ENCODE results near the gene CNTFR. TPM values are rescaled to one million over a fixed set of nuclear protein-coding genes. Genes with fewer than 3 reads are reported as not detected.
"Not testable (repeated sequence)": the region's sequence is repeated elsewhere in the genome, so short reads cannot be mapped to it uniquely, and the experiment has no call there.

CNTFR gene
- total RNA-seq, 1 donor, result not detected

DNA sequence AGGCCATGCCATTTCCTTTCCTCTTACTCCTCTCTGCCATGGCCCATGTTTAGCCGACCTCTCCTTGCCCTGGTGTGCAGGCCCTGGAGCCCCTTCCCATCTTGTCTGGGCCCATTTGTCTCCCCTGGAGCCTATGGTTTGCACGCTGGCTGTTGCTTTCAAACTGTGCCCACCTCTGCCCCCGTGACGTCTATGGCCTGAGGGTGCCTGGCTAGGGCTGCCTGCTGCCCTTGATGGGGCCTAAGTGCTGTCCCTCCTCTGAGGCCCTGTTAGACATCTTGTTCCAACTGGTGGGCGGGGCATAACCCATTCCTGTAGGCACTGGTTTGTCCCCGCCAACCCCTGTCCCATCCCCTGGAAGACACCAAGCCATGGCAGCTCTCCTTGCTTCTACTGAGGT lies 44.0 kb downstream of the CNTFR start:
- TF ChIP-seq, protein P1, sequence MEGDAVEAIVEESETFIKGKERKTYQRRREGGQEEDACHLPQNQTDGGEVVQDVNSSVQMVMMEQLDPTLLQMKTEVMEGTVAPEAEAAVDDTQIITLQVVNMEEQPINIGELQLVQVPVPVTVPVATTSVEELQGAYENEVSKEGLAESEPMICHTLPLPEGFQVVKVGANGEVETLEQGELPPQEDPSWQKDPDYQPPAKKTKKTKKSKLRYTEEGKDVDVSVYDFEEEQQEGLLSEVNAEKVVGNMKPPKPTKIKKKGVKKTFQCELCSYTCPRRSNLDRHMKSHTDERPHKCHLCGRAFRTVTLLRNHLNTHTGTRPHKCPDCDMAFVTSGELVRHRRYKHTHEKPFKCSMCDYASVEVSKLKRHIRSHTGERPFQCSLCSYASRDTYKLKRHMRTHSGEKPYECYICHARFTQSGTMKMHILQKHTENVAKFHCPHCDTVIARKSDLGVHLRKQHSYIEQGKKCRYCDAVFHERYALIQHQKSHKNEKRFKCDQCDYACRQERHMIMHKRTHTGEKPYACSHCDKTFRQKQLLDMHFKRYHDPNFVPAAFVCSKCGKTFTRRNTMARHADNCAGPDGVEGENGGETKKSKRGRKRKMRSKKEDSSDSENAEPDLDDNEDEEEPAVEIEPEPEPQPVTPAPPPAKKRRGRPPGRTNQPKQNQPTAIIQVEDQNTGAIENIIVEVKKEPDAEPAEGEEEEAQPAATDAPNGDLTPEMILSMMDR (IDR thresholded peaks at IDR 0.05; ENCODE audit: insufficient read depth, low read depth, low read length), result no peak
- no peak overlapping the region for H3K4me3 ChIP-seq (ENCODE audit: low read depth, low read length)
- no peak for DNase-seq (ENCODE audit: low read depth)

DNA sequence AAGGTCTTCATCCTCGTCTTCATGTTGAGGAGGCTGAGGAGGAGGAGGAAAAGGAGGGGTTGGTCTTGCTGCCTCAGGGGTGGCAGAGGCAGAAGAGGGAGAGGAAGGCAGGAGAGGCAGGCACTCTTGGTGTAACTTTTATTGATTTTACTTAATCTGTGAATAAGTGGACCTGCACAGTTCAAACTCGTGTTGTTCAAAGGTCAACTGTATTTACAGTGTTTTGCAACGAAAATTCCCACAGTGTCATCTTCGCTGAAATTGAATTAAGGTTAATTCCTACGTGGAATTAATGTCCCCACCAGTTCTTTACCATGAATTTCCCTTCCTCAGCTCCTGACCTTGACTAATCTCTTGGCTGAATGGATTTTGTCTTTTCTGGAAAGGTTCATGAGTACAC lies 45.5 kb downstream of the CNTFR start:
- no peak for DNase-seq (ENCODE audit: low read depth)
- TF ChIP-seq, protein P1 (IDR thresholded peaks at IDR 0.05; ENCODE audit: insufficient read depth, low read depth, low read length), result no peak
- H3K4me3 ChIP-seq (ENCODE audit: low read depth, low read length), result no peak overlapping the region

DNA sequence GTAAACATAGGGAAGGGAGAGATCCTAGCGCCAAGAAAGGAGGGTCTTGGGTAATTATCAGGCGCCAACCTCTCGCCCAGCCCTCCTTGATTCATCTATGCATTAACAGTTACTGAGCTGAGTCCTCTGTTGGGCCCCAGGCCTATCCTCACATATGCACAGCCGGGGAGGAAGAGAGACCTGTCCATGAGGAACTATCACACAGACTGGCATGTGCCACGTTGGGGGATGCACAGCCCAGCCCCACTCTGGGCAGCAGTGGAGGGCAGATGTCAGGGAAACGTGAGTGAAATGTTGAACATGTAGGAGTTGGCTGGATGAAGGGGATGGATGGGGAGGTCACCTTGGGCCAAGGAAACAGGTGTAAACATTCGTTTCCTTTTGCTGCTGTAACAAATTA lies 48.0 kb downstream of the CNTFR start:
- H3K4me3 ChIP-seq (ENCODE audit: low read depth, low read length), result no peak overlapping the region
- no peak for DNase-seq (ENCODE audit: low read depth)
- TF ChIP-seq, protein P1 (IDR thresholded peaks at IDR 0.05; ENCODE audit: insufficient read depth, low read depth, low read length), result no peak

DNA sequence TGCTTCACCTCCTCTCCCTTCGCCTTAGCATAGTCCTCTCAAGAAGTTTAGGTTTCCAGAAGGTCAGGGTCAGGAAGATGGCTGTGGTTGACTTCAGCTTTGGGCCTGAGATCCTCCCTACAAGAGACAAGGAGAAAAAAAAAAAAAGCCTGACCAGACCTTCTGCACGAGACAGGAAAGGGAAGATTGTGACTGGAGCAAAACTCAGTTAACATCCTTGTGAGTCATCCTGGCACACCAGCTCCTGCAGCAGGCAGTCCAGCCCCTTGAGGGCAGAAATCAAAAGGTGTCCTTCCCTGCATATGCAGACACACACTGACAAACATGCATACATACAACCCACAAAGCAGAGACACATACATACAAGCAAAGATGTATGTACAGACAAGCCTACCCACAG lies 48.7 kb downstream of the CNTFR start:
- TF ChIP-seq, protein P1 (IDR thresholded peaks at IDR 0.05; ENCODE audit: insufficient read depth, low read depth, low read length), result no peak
- no peak overlapping the region for H3K4me3 ChIP-seq (ENCODE audit: low read depth, low read length)
- DNase-seq (ENCODE audit: low read depth), result peak; percentile 23

DNA sequence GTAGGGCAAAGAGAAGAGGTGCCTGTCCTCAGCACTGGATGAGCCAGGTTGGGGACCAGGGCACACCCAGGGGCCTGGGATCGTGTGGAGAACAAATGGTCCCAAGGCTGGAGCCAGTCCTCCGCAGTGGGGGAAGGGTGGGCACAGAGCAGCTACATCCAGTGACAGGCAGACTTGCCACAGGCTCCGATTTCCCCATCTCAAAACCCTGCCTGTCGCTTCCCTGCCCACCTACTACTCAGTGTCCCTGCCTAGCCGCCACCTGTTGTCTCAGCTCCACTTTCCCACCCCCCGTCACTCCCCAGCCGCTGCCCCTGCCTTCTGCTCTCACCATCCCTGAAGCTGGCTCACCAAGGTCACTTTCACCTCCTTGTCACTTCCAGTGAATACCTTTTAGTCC lies 52.8 kb downstream of the CNTFR start:
- TF ChIP-seq, protein P1 (IDR thresholded peaks at IDR 0.05; ENCODE audit: insufficient read depth, low read depth, low read length), result no peak
- no peak for DNase-seq (ENCODE audit: low read depth)
- no peak overlapping the region for H3K4me3 ChIP-seq (ENCODE audit: low read depth, low read length)

DNA sequence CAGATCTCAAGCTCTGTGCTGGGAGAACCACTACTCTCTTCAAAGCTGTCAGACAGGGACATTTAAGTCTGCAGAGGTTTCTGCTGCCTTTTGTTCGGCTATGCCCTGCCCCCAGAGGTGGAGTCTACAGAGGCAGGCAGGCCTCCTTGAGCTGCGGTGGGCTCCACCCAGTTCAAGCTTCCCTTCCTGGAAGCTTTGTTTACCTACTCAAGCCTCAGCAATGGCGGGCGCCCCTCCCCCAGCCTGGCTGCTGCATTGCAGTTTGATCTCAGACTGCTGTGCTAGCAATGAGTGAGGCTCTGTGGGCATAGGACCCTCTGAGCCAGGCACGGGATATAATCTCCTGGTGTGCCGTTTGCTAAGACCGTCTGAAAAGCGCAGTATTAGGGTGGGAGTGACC lies 57.5 kb downstream of the CNTFR start:
- H3K4me3 ChIP-seq (ENCODE audit: low read depth, low read length); DNase-seq (ENCODE audit: low read depth): not testable (repeated sequence)

DNA sequence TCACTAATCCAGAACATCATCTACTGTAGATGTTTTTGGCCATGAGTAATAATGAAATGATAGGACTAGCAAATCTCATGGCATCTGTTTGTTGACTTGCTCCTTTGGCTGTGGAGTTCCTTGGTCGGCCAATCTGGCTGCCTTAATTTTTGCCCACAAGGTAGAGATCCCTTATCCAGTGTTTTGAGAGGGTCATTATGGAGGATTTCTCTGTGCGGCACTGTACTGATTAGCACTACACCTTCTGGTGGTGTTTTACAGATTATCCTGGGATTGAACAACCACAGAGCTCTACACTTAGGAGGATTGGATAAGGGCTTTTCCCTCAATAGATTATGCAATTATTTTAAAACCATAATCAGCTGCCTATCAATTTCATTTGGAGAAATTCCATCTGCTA lies 63.5 kb downstream of the CNTFR start:
- no peak for DNase-seq (ENCODE audit: low read depth)
- H3K4me3 ChIP-seq (ENCODE audit: low read depth, low read length), result no peak overlapping the region
- TF ChIP-seq, protein P1 (IDR thresholded peaks at IDR 0.05; ENCODE audit: insufficient read depth, low read depth, low read length), result no peak

Measured in fibroblast of villous mesenchyme (primary cell).